K562 (cell line): Measurements from ENCODE around the gene FOXS1. TPM values are rescaled to one million over a fixed set of nuclear protein-coding genes. Genes with fewer than 3 reads are reported as not detected.

Source experiments
- ATAC-seq: fragments of 200-7000 bp; cut with Tn5 transposase; 3 replicates; pipeline ENCODE4 v1.9.1; 2020; ENCODE audit warnings: moderate library complexity
- BruUV-seq: library from RNA; stranded (reverse); fragments of 400-500 nt; replicated peaks from 2 replicates; lab custom pipeline; 2021; lab: Mats Ljungman, UMichigan
- CTCF ChIA-PET: fragments of 300-600 bp; formaldehyde crosslinking; extraction: SDS; loops from one replicate; lab custom pipeline; 2021; ENCODE audit warnings: low intra/inter-chr PET ratio; lab: Yijun Ruan, JAX
- POLR2A ChIA-PET: fragments of 300-600, 350-650 bp; sonication (Branson Sonifier 250); formaldehyde crosslinking; extraction: SDS; loops from one replicate; lab custom pipeline; 2021; ENCODE audit warnings: antibody characterized with exemption, inconsistent platforms; lab: Yijun Ruan, JAX
- DNase-seq, 4 experiments: peaks; one replicate each; pipeline versions ENCODE4 v3.0.0 to v3.0.0-alpha.2; 2011 to 2018; ENCODE audit warnings: low spot score in 3 of 4, mixed read lengths in 3 of 4; ENCODE audit errors: extremely low read depth in 1 of 4
- FAIRE-seq: peaks from 2 replicates; lab custom pipeline; 2011; peaks lifted over from hg19 to GRCh38; lab: Jason Lieb, UNC
- H2AFZ ChIP-seq: 2 replicates; pipeline ENCODE4 v1.6.0; 2011; ENCODE audit warnings: low read depth, low read length, control low read depth, inconsistent platforms
- H3K27ac ChIP-seq: fragments of 200-600 bp; 3 replicates; pipeline ENCODE4 v1.8.0; 2011; ENCODE audit warnings: low read depth, mild to moderate bottlenecking, control low read depth, inconsistent platforms, low read length, moderate library complexity, mixed read lengths; ENCODE audit errors: extremely low read depth
- H3K27me3 ChIP-seq, 2 experiments: fragments of 300-600 bp in 1 of 2; 2 replicates in 1 of 2; 3 replicates in 1 of 2; pipeline versions ENCODE4 v1.6.0 to v1.8.0; 2011; ENCODE audit warnings: inconsistent platforms in 2 of 2, low read length in 2 of 2, mild to moderate bottlenecking in 1 of 2, mixed read lengths in 1 of 2, moderate library complexity in 1 of 2; ENCODE audit not compliant: control insufficient read depth in 2 of 2, insufficient read depth in 2 of 2
- H3K36me3 ChIP-seq: fragments of 300-600 bp; 3 replicates; pipeline ENCODE4 v1.8.0; 2011; ENCODE audit warnings: mild to moderate bottlenecking, low read length, inconsistent platforms; ENCODE audit not compliant: control insufficient read depth, insufficient read depth
- H3K4me1 ChIP-seq, 2 experiments: fragments of 200-600 bp in 1 of 2; replicated peaks in 1 of 2; 2 replicates in 1 of 2; 3 replicates in 1 of 2; pipeline versions ENCODE4 v1.5.1 to v1.8.0; 2011; ENCODE audit warnings: inconsistent platforms in 2 of 2, low read length in 2 of 2, mild to moderate bottlenecking in 1 of 2, mixed read lengths in 1 of 2, moderate library complexity in 1 of 2; ENCODE audit not compliant: control insufficient read depth in 2 of 2, insufficient read depth in 2 of 2
- H3K4me2 ChIP-seq: 2 replicates; pipeline ENCODE4 v1.6.1; 2011; ENCODE audit warnings: low read length, control low read depth, inconsistent platforms, mixed read lengths; ENCODE audit not compliant: insufficient read depth
- H3K4me3 ChIP-seq: fragments of 200-600 bp; sonication (generic), shearing (Covaris generic); 2 replicates; pipeline ENCODE4 v1.5.1; 2016; ENCODE audit warnings: control low read depth, inconsistent platforms
- H3K79me2 ChIP-seq: fragments of 200-600 bp; 3 replicates; pipeline ENCODE4 v1.8.0; 2011; ENCODE audit warnings: low read length, inconsistent platforms; ENCODE audit not compliant: control insufficient read depth, insufficient read depth
- H3K9ac ChIP-seq, 2 experiments: 2 replicates each; pipeline versions ENCODE4 v1.6.0 to v1.6.1; 2011; ENCODE audit warnings: low read depth in 2 of 2, low read length in 2 of 2, control low read depth in 1 of 2, inconsistent platforms in 1 of 2, mild to moderate bottlenecking in 1 of 2, mixed read lengths in 1 of 2; ENCODE audit not compliant: insufficient read depth in 1 of 2
- H3K9me1 ChIP-seq: one replicate; pipeline ENCODE4 v1.6.0; 2011; ENCODE audit warnings: inconsistent platforms, mild to moderate bottlenecking, low read length, moderate library complexity; ENCODE audit not compliant: control insufficient read depth, insufficient read depth
- H3K9me3 ChIP-seq: replicated peaks from 2 replicates; pipeline ENCODE4 v1.5.1; 2011; ENCODE audit warnings: low read depth, low read length, inconsistent platforms; ENCODE audit not compliant: control insufficient read depth, insufficient read depth
- H4K20me1 ChIP-seq: replicated peaks from 2 replicates; pipeline ENCODE4 v1.6.1; 2011; ENCODE audit warnings: low read length, inconsistent platforms, mixed read lengths; ENCODE audit not compliant: control insufficient read depth, insufficient read depth
- ATF6 ChIP-seq: sonication (generic); formaldehyde crosslinking; IDR thresholded peaks from 2 replicates; pipeline ENCODE4 v1.4.0; 2020; ENCODE audit warnings: mild to moderate bottlenecking, missing genetic modification reagents
- KDM2B ChIP-seq: fragments of 250-450 bp; sonication (Bioruptor Pico); IDR thresholded peaks from 2 replicates; pipeline ENCODE4 v1.8.0; 2021; ENCODE audit warnings: mild to moderate bottlenecking, moderate library complexity
- LCOR ChIP-seq: sonication (generic); formaldehyde crosslinking; IDR thresholded peaks from 2 replicates; pipeline ENCODE4 v1.8.0; 2022; ENCODE audit warnings: mild to moderate bottlenecking, missing genetic modification reagents
- MECOM ChIP-seq: fragments of 250-450 bp; sonication (Bioruptor Pico); IDR thresholded peaks from 2 replicates; pipeline ENCODE4 v1.8.0; 2022; ENCODE audit warnings: inconsistent platforms
- MGA ChIP-seq: fragments of 450-650 bp; IDR thresholded peaks from 2 replicates; pipeline ENCODE4 v1.6.1; 2016; ENCODE audit warnings: mild to moderate bottlenecking, moderate library complexity
- NFE2 ChIP-seq: IDR thresholded peaks from 2 replicates; pipeline ENCODE4 v1.6.1; 2014; ENCODE audit warnings: antibody characterized with exemption, low read depth
- U2AF2 ChIP-seq: fragments of 200-400 bp; formaldehyde crosslinking; optimal IDR thresholded peaks from 2 replicates; pipeline ENCODE3; 2017; ENCODE audit warnings: low read depth, mild to moderate bottlenecking, low read length
- ZNF224 ChIP-seq: sonication (generic); formaldehyde crosslinking; IDR thresholded peaks from 2 replicates; pipeline ENCODE4 v1.8.0; 2022; ENCODE audit warnings: mild to moderate bottlenecking, missing genetic modification reagents
- WGBS: fragments of 100-300 bp; shearing (Covaris generic); methylation state at CpG from one replicate; pipeline ENCODE4 v1.1.6; 2016; ENCODE audit warnings: low coverage, mixed read lengths; ENCODE audit not compliant: insufficient coverage; ENCODE audit errors: missing lambda C conversion rate; 5-methylcytosine and 5-hydroxymethylcytosine counted together
- in situ Hi-C: fragments of 300-500 bp; cut with MboI; formaldehyde crosslinking; loops from 4 replicates; pipeline ENCODE4 v1.15.0; 2018; ENCODE audit warnings: inconsistent platforms, mixed read lengths
- intact Hi-C: fragments of 100-400 bp; cut with micrococcal nuclease; formaldehyde crosslinking; loops from 2 replicates; pipeline ENCODE4 v1.14.2; 2022
- polyA plus RNA-seq, 8 experiments: library from polyadenylated mRNA; depleted of rRNA in 4 of 8; stranded (reverse) in 5 of 8; unstranded in 3 of 8; fragments of >200 nt; fragmentation: Nextera tagmentation in 2 of 8; fragmentation: Illumina TruSeq in 1 of 8; extraction: Ambion mirVana in 2 of 8; extraction: Trizol in 1 of 8; gene quantifications; 2 replicates each; pipeline versions ENCODE4 v1.2.1 to v1.2.3, GENCODE V29; 2011 to 2014; ENCODE audit warnings: inconsistent platforms in 1 of 8, missing spikeins in 1 of 8
- total RNA-seq, 7 experiments: library from RNA; depleted of rRNA in 6 of 7; stranded (reverse); fragments of >200 nt in 6 of 7; fragmentation: Illumina TruSeq in 2 of 7; extraction: Trizol in 2 of 7; gene quantifications; 2 replicates each; pipeline versions ENCODE4 v1.2.1 to v1.2.3, GENCODE V29; 2011 to 2021; ENCODE audit warnings: low replicate concordance in 1 of 7

FOXS1 gene
- total and polyA plus RNA-seq, 9 of the 15 experiments (the other 6 are each of a cell fraction or from before 2014, with no cell fraction given), result not detected

GRCh38 chr20:31875671-31876070 is 30.3 kb upstream of the FOXS1 start:
- H3K9me3 ChIP-seq, result no peaks in the 10 kb centered on the region
- no peaks in the 10 kb centered on the region for H3K79me2 ChIP-seq
- DNase-seq, result no peak
- H3K36me3 ChIP-seq, result no peaks in the 10 kb centered on the region
- H3K4me2 ChIP-seq, result no peak overlapping the region
- no peak for FAIRE-seq
- WGBS, result 0% methylated on average over 2 of the region's 2 CpGs
- H2AFZ ChIP-seq, result no peak overlapping the region
- no peak overlapping the region for H3K27ac ChIP-seq
- intact Hi-C loops, result no loop called here
- CTCF ChIA-PET, result no interaction called here
- H3K4me1 ChIP-seq, result peaks cover 0 to 8% of the 10 kb centered on the region in 2 experiments; a peak in 2 of 5 replicates
- H3K4me3 ChIP-seq, result no peak overlapping the region
- peaks cover 4% of the 10 kb centered on the region; the same call in 1 of the 2 replicates for H4K20me1 ChIP-seq
- peaks cover 15 to 16% of the 10 kb centered on the region in 2 experiments; a peak in 4 of 5 replicates for H3K27me3 ChIP-seq
- in situ Hi-C loops, result no loop called here
- BruUV-seq, result no TSS peak
- POLR2A ChIA-PET, result interaction anchor here (1.0 kb wide), 1 partner anchor 11 kb away, joined by 3 read pairs; no protein-coding TSS in a partner anchor
- no peak for ATAC-seq
- H3K9ac ChIP-seq, result no peak overlapping the region
- no peaks in the 10 kb centered on the region for H3K9me1 ChIP-seq
- TF ChIP-seq U2AF2, result no peak
- no peak for TF ChIP-seq ZNF224 (CRISPR knock-in tag)
- TF ChIP-seq MECOM (CRISPR knock-in tag), result no peak
- no peak for TF ChIP-seq ATF6 (CRISPR knock-in tag)
- TF ChIP-seq LCOR, result no peak
- no peak for TF ChIP-seq NFE2
- no peak for TF ChIP-seq KDM2B (CRISPR knock-in tag)
- TF ChIP-seq MGA, result no peak
